ENCODE results near the gene ADAM19.

The ADAM19 gene

GRCh38 chr5:157608972-157609565 lies 33.5 kb upstream of the ADAM19 start:
- TF ChIP-seq TAF1 (IDR thresholded peaks at IDR 0.05; ENCODE audit: borderline replicate concordance, low read depth, low read length) (no peak), POLR2AphosphoS5 (IDR thresholded peaks at IDR 0.05; ENCODE audit: low read depth, low read length) (no peak), POLR2A (IDR thresholded peaks at IDR 0.05; ENCODE audit: low read depth, low read length) (no peak)
- no peak for DNase-seq (ENCODE audit: insufficient read length)
- FAIRE-seq, result no peak

- TF ChIP-seq POLR2AphosphoS5 (IDR thresholded peaks at IDR 0.05; ENCODE audit: low read depth, low read length) (no peak), POLR2A (IDR thresholded peaks at IDR 0.05; ENCODE audit: low read depth, low read length) (no peak), TAF1 (IDR thresholded peaks at IDR 0.05; ENCODE audit: borderline replicate concordance, low read depth, low read length) (no peak)
- FAIRE-seq, result no peak
- no peak for DNase-seq (ENCODE audit: insufficient read length)
Observed at GRCh38 chr5:157607371-157608161, 32.0 kb upstream of the ADAM19 start.

GRCh38 chr5:157606046-157606445 lies 30.5 kb upstream of the ADAM19 start:
- TF ChIP-seq TAF1 (IDR thresholded peaks at IDR 0.05; ENCODE audit: borderline replicate concordance, low read depth, low read length) (no peak), POLR2AphosphoS5 (IDR thresholded peaks at IDR 0.05; ENCODE audit: low read depth, low read length) (no peak), POLR2A (IDR thresholded peaks at IDR 0.05; ENCODE audit: low read depth, low read length) (no peak)
- DNase-seq (ENCODE audit: insufficient read length) (no peak), FAIRE-seq (no peak)

- no peak for TF ChIP-seq TAF1 (IDR thresholded peaks at IDR 0.05; ENCODE audit: borderline replicate concordance, low read depth, low read length)
- TF ChIP-seq POLR2A (IDR thresholded peaks at IDR 0.05; ENCODE audit: low read depth, low read length), result no peak
- no peak for TF ChIP-seq POLR2AphosphoS5 (IDR thresholded peaks at IDR 0.05; ENCODE audit: low read depth, low read length)
- FAIRE-seq, result peak; percentile 51
- no peak for DNase-seq (ENCODE audit: insufficient read length)
Observed at GRCh38 chr5:157603333-157604190, 28.0 kb upstream of the ADAM19 start.

- FAIRE-seq (peak; percentile 95), DNase-seq (ENCODE audit: insufficient read length) (no peak)
- no peak for TF ChIP-seq TAF1 (IDR thresholded peaks at IDR 0.05; ENCODE audit: borderline replicate concordance, low read depth, low read length)
- no peak for TF ChIP-seq POLR2AphosphoS5 (IDR thresholded peaks at IDR 0.05; ENCODE audit: low read depth, low read length)
- TF ChIP-seq POLR2A (IDR thresholded peaks at IDR 0.05; ENCODE audit: low read depth, low read length), result no peak
Observed at GRCh38 chr5:157602505-157602904, 26.9 kb upstream of the ADAM19 start.

GRCh38 chr5:157600252-157600651 lies 24.7 kb upstream of the ADAM19 start:
- no peak for DNase-seq (ENCODE audit: insufficient read length)
- TF ChIP-seq POLR2AphosphoS5 (IDR thresholded peaks at IDR 0.05; ENCODE audit: low read depth, low read length) (no peak), POLR2A (IDR thresholded peaks at IDR 0.05; ENCODE audit: low read depth, low read length) (no peak), TAF1 (IDR thresholded peaks at IDR 0.05; ENCODE audit: borderline replicate concordance, low read depth, low read length) (no peak)
- peak; percentile 85 for FAIRE-seq

GRCh38 chr5:157599565-157599964 lies 24.0 kb upstream of the ADAM19 start:
- TF ChIP-seq POLR2AphosphoS5 (IDR thresholded peaks at IDR 0.05; ENCODE audit: low read depth, low read length), result no peak
- no peak for TF ChIP-seq POLR2A (IDR thresholded peaks at IDR 0.05; ENCODE audit: low read depth, low read length)
- TF ChIP-seq TAF1 (IDR thresholded peaks at IDR 0.05; ENCODE audit: borderline replicate concordance, low read depth, low read length), result no peak
- DNase-seq (ENCODE audit: insufficient read length), result no peak
- no peak for FAIRE-seq

- DNase-seq (ENCODE audit: insufficient read length) (no peak), FAIRE-seq (peak; percentile 48)
- no peak for TF ChIP-seq POLR2A (IDR thresholded peaks at IDR 0.05; ENCODE audit: low read depth, low read length)
- TF ChIP-seq TAF1 (IDR thresholded peaks at IDR 0.05; ENCODE audit: borderline replicate concordance, low read depth, low read length), result no peak
- no peak for TF ChIP-seq POLR2AphosphoS5 (IDR thresholded peaks at IDR 0.05; ENCODE audit: low read depth, low read length)
Observed at GRCh38 chr5:157598350-157598936, 22.9 kb upstream of the ADAM19 start.

GRCh38 chr5:157597277-157597676 lies 21.7 kb upstream of the ADAM19 start:
- TF ChIP-seq POLR2AphosphoS5 (IDR thresholded peaks at IDR 0.05; ENCODE audit: low read depth, low read length) (no peak), POLR2A (IDR thresholded peaks at IDR 0.05; ENCODE audit: low read depth, low read length) (no peak), TAF1 (IDR thresholded peaks at IDR 0.05; ENCODE audit: borderline replicate concordance, low read depth, low read length) (no peak)
- FAIRE-seq (peak; percentile 5), DNase-seq (ENCODE audit: insufficient read length) (no peak)

GRCh38 chr5:157596487-157596886 lies 20.9 kb upstream of the ADAM19 start:
- TF ChIP-seq POLR2AphosphoS5 (IDR thresholded peaks at IDR 0.05; ENCODE audit: low read depth, low read length) (peak; percentile 50; the same call in 1 of the 2 replicates), POLR2A (IDR thresholded peaks at IDR 0.05; ENCODE audit: low read depth, low read length) (no peak)
- no peak for DNase-seq (ENCODE audit: insufficient read length)
- FAIRE-seq, result peak; percentile 99

All from GM12892 (cell line).